ENCODE data around the gene LCA5L. TPM values are rescaled to one million over a fixed set of nuclear protein-coding genes. Genes with fewer than 3 reads are reported as not detected.

LCA5L gene
- total RNA-seq, 4 donors from 2014 or later: 3.8 to 27.8 (median 5.7) TPM

DNA sequence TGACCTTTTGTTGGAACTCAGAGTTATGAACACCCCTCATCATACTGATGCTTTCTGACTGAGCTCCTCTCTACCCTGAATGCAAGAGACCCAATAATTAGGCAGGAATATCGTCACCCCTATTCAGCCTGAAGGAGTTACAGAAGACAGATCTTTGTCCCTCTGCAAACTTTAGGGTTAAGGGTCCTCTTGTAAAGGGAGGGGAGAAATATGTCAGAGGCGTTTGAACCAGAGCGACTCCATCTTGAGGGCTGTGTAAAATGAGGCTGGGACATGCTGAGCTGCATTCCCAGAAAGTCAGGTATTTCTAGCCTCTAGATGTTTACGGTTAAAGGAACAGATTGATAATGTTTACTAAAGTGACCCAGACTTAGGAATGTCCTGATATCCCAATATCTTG lies 86.2 kb downstream of the LCA5L start:
- H3K4me3 ChIP-seq (replicated peaks in 1 of 3): no peak overlapping the region
- intact Hi-C loops (cut with DNase I): no loop called here
- no peak for DNase-seq
- H3K4me1 ChIP-seq: no peaks in the 10 kb centered on the region
- 78 to 83% methylated on average over 4 of the region's 4 CpGs for WGBS, 2 donors
- H3K27ac ChIP-seq: no peak overlapping the region
- no peaks in the 10 kb centered on the region for H3K27me3 ChIP-seq
- no peaks in the 10 kb centered on the region for H3K9me3 ChIP-seq
- no peaks in the 10 kb centered on the region for H3K36me3 ChIP-seq
- TF ChIP-seq, protein P1, sequence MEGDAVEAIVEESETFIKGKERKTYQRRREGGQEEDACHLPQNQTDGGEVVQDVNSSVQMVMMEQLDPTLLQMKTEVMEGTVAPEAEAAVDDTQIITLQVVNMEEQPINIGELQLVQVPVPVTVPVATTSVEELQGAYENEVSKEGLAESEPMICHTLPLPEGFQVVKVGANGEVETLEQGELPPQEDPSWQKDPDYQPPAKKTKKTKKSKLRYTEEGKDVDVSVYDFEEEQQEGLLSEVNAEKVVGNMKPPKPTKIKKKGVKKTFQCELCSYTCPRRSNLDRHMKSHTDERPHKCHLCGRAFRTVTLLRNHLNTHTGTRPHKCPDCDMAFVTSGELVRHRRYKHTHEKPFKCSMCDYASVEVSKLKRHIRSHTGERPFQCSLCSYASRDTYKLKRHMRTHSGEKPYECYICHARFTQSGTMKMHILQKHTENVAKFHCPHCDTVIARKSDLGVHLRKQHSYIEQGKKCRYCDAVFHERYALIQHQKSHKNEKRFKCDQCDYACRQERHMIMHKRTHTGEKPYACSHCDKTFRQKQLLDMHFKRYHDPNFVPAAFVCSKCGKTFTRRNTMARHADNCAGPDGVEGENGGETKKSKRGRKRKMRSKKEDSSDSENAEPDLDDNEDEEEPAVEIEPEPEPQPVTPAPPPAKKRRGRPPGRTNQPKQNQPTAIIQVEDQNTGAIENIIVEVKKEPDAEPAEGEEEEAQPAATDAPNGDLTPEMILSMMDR (IDR thresholded peaks at IDR 0.05): no peak
- TF ChIP-seq POLR2A (IDR thresholded peaks at IDR 0.05): no peak

Small RNA genes lying within 50 kb of the gene (microRNA-seq; reads per million reads assigned to microRNA genes)
- gene MIR6508: 1.8 reads per million

Small RNA genes lying within 50 kb of the gene (small RNA-seq; reads per million reads assigned to genes)
- not detected for gene MIR6508

Other genes with a start within 250 kb of the LCA5L start
- gene BRWD1, start 132.1 kb downstream of the LCA5L start, total RNA-seq: 100 to 1,000 TPM in 1 of 4 donors, 10 to 100 TPM in 3; 66.6 to 125 (median 85.3) TPM
- 100 to 1,000 TPM; 170 to 255 (median 207) TPM for gene HMGN1, start 96.7 kb downstream of the LCA5L start, total RNA-seq
- gene SH3BGR, start 6.2 kb upstream of the LCA5L start, total RNA-seq: 1 to 10 TPM; 4.6 to 9.7 (median 7.4) TPM
- gene B3GALT5, start 167.2 kb upstream of the LCA5L start, total RNA-seq: 1 to 10 TPM in 3 of 4 donors, under 1 TPM in 1; 0.27 to 7.4 (median 4.3) TPM

All from thyroid gland (tissue), 4 donors.